ENCODE data around the gene CYP26C1.

CYP26C1 gene

GRCh38 chr10:93080350-93081046, 19.9 kb downstream of the CYP26C1 start:
- peak in 1 of 2 experiments; percentile 45 for DNase-seq (ENCODE audit: low read depth in 1 of 2, low spot score in 1 of 2)
- peaks cover 31% of the 10 kb centered on the region for H3K27me3 ChIP-seq (ENCODE audit: insufficient read depth, poor library complexity, severe bottlenecking)
- no peak for TF ChIP-seq REST (IDR thresholded peaks at IDR 0.05; ENCODE audit: insufficient replicate concordance, low read depth)
- peak; percentile 70 for TF ChIP-seq CTCF (IDR thresholded peaks at IDR 0.05; ENCODE audit: insufficient read depth, low read length)
- H3K4me3 ChIP-seq (replicated peaks; ENCODE audit: insufficient read depth, low read length): no peak overlapping the region
- H3K27ac ChIP-seq (replicated peaks): no peak overlapping the region

- no peak for TF ChIP-seq CTCF (IDR thresholded peaks at IDR 0.05; ENCODE audit: insufficient read depth, low read length)
- TF ChIP-seq POLR2AphosphoS5 (IDR thresholded peaks at IDR 0.05; ENCODE audit: low read depth): no peak
- no peak for TF ChIP-seq SPI1 (IDR thresholded peaks at IDR 0.05; ENCODE audit: borderline replicate concordance, low read depth)
- TF ChIP-seq REST (IDR thresholded peaks at IDR 0.05; ENCODE audit: insufficient replicate concordance, low read depth): no peak
- TF ChIP-seq GABPA (IDR thresholded peaks at IDR 0.05; ENCODE audit: low read depth): no peak
- peaks cover 25% of the 10 kb centered on the region for H3K27me3 ChIP-seq (ENCODE audit: insufficient read depth, poor library complexity, severe bottlenecking)
- no peak overlapping the region for H3K27ac ChIP-seq (replicated peaks)
- DNase-seq (ENCODE audit: low read depth in 1 of 2, low spot score in 1 of 2): no peak
- no peak overlapping the region for H3K4me3 ChIP-seq (replicated peaks; ENCODE audit: insufficient read depth, low read length)
Observed at GRCh38 chr10:93081318-93081717, 20.7 kb downstream of the CYP26C1 start.

GRCh38 chr10:93081834-93082233, 21.2 kb downstream of the CYP26C1 start:
- no peak overlapping the region for H3K27ac ChIP-seq (replicated peaks)
- H3K27me3 ChIP-seq (ENCODE audit: insufficient read depth, poor library complexity, severe bottlenecking): peaks cover 22% of the 10 kb centered on the region
- H3K4me3 ChIP-seq (replicated peaks; ENCODE audit: insufficient read depth, low read length): no peak overlapping the region
- no peak for TF ChIP-seq CTCF (IDR thresholded peaks at IDR 0.05; ENCODE audit: insufficient read depth, low read length)
- TF ChIP-seq POLR2AphosphoS5 (IDR thresholded peaks at IDR 0.05; ENCODE audit: low read depth): no peak
- TF ChIP-seq GABPA (IDR thresholded peaks at IDR 0.05; ENCODE audit: low read depth): no peak
- TF ChIP-seq SPI1 (IDR thresholded peaks at IDR 0.05; ENCODE audit: borderline replicate concordance, low read depth): no peak
- TF ChIP-seq REST (IDR thresholded peaks at IDR 0.05; ENCODE audit: insufficient replicate concordance, low read depth): no peak
- no peak for DNase-seq (ENCODE audit: low read depth in 1 of 2, low spot score in 1 of 2)
